ENCODE results near the gene CRCP. TPM values are rescaled to one million over a fixed set of nuclear protein-coding genes. Genes with fewer than 3 reads are reported as not detected.
"Not testable (repeated sequence)": the region's sequence is repeated elsewhere in the genome, so short reads cannot be mapped to it uniquely, and the experiment has no call there.

Gene CRCP
- total and polyA plus RNA-seq, 10 donors = 11.5 to 46.2 (median 41.7) TPM

DNA sequence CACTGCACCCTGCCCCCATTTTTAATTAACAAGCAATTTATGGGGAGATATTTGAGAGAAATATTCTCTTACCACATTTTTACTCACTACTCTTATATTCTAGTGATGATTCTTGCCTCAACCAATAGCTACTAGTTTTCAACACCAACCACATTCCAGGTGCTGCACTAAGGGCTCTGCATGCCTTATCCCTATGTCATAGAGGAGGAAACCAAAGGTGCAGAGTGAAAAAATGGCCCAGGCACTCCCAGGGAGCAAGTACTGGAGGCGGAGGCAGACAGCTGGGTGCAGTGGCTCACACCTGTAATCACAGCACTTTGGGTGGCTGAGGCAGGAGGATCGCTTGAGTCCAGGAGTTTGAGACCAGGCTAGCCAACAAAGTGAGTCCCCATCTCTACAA, 55.0 kb downstream of the CRCP start:
- Histone ChIP-seq H3K4me3 (no peak overlapping the region), H3K9me3 (no peaks in the 10 kb centered on the region), H3K4me1 (peaks cover 0 to 23% (median 3%) of the 10 kb centered on the region in 6 donors), H3K27me3 (replicated peaks in 1 of 7) (no peaks in the 10 kb centered on the region), H3K27ac (no peak overlapping the region), H3K36me3 (no peaks in the 10 kb centered on the region)
- DNase-seq = no peak
- intact Hi-C loops (cut with DNase I; ENCODE audit: low total_unique reads) = no loop called here
- TF ChIP-seq POLR2A (IDR thresholded peaks at IDR 0.05) (no peak), POLR2AphosphoS5 (IDR thresholded peaks at IDR 0.05) (no peak)
- TF ChIP-seq, protein P1, sequence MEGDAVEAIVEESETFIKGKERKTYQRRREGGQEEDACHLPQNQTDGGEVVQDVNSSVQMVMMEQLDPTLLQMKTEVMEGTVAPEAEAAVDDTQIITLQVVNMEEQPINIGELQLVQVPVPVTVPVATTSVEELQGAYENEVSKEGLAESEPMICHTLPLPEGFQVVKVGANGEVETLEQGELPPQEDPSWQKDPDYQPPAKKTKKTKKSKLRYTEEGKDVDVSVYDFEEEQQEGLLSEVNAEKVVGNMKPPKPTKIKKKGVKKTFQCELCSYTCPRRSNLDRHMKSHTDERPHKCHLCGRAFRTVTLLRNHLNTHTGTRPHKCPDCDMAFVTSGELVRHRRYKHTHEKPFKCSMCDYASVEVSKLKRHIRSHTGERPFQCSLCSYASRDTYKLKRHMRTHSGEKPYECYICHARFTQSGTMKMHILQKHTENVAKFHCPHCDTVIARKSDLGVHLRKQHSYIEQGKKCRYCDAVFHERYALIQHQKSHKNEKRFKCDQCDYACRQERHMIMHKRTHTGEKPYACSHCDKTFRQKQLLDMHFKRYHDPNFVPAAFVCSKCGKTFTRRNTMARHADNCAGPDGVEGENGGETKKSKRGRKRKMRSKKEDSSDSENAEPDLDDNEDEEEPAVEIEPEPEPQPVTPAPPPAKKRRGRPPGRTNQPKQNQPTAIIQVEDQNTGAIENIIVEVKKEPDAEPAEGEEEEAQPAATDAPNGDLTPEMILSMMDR (IDR thresholded peaks at IDR 0.05 in 8 of 11, conservative IDR thresholded peaks at IDR 0.05 in 3 of 11) = no peak
- WGBS, 5 donors = 91 to 100% (median 96%) methylated on average over 2 of the region's 2 CpGs

- intact Hi-C loops (cut with DNase I; ENCODE audit: low total_unique reads) = no loop called here
- WGBS, 5 donors = 53 to 64% (median 57%) methylated on average over 15 to 16 of the region's 16 CpGs
- no peaks in the 10 kb centered on the region for H3K27me3 ChIP-seq (replicated peaks in 1 of 7)
- H3K27ac ChIP-seq = peak overlapping the region in 5 of 8 donors; percentile 36 to 56 (median 48)
- no peaks in the 10 kb centered on the region for H3K36me3 ChIP-seq
- DNase-seq = peak; percentile 76
- H3K9me3 ChIP-seq = no peaks in the 10 kb centered on the region
- no peak overlapping the region for H3K4me3 ChIP-seq
- H3K4me1 ChIP-seq = peaks cover 0 to 23% (median 3%) of the 10 kb centered on the region in 6 donors
- TF ChIP-seq POLR2AphosphoS5 (IDR thresholded peaks at IDR 0.05) = peak; percentile 77 to 83 (median 81)
- no peak for TF ChIP-seq POLR2A (IDR thresholded peaks at IDR 0.05)
- TF ChIP-seq, protein P1 (IDR thresholded peaks at IDR 0.05 in 8 of 11, conservative IDR thresholded peaks at IDR 0.05 in 3 of 11) = no peak
Observed at GRCh38 chr7:66170309-66171231, 55.9 kb downstream of the CRCP start.

GRCh38 chr7:66172536-66173401, 58.1 kb downstream of the CRCP start:
- H3K4me3 ChIP-seq; H3K27ac ChIP-seq; intact Hi-C loops (cut with DNase I; ENCODE audit: low total_unique reads); H3K9me3 ChIP-seq; DNase-seq; H3K27me3 ChIP-seq (replicated peaks in 1 of 7); H3K36me3 ChIP-seq: not testable (repeated sequence)
- 75 to 86% (median 78%) methylated on average over 9 of the region's 9 CpGs for WGBS, 5 donors
- H3K4me1 ChIP-seq = peaks cover 0 to 19% (median 2%) of the 10 kb centered on the region in 6 donors

DNA sequence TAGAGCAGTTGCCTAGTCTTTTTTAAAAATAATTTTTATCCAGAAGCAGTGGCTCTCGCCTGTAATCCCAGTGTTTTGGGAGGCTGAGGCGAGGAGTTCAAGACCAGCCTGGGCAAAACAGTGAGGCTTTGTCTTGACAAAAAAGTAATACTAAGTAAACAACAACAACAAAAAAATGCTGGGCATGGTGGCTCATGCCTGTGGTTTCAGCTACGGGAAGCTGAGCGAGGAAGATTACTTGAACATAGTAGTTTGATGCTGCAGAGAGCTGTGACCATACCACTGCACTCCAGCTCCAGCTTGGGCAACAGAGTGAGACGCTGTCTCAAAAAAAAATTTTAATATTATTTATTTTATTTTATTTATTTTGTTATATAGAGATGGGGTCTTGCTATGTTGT, 59.2 kb downstream of the CRCP start:
- H3K4me3 ChIP-seq = no peak overlapping the region
- no peaks in the 10 kb centered on the region for H3K27me3 ChIP-seq (replicated peaks in 1 of 7)
- 93 to 97% (median 95%) methylated on average over 5 of the region's 5 CpGs for WGBS, 5 donors
- H3K36me3 ChIP-seq = no peaks in the 10 kb centered on the region
- TF ChIP-seq POLR2A (IDR thresholded peaks at IDR 0.05) (no peak), POLR2AphosphoS5 (IDR thresholded peaks at IDR 0.05) (no peak)
- TF ChIP-seq, protein P1 (IDR thresholded peaks at IDR 0.05 in 8 of 11, conservative IDR thresholded peaks at IDR 0.05 in 3 of 11) = no peak
- DNase-seq = no peak
- peaks cover 0 to 7% (median 0%) of the 10 kb centered on the region in 8 donors for H3K9me3 ChIP-seq
- peaks cover 0 to 14% (median 0%) of the 10 kb centered on the region in 6 donors for H3K4me1 ChIP-seq
- H3K27ac ChIP-seq = no peak overlapping the region
- intact Hi-C loops (cut with DNase I; ENCODE audit: low total_unique reads) = no loop called here

- H3K4me3 ChIP-seq; intact Hi-C loops (cut with DNase I; ENCODE audit: low total_unique reads); DNase-seq; H3K36me3 ChIP-seq; H3K27ac ChIP-seq; H3K27me3 ChIP-seq (replicated peaks in 1 of 7); H3K9me3 ChIP-seq: not testable (repeated sequence)
- H3K4me1 ChIP-seq = peaks cover 0 to 14% (median 0%) of the 10 kb centered on the region in 6 donors
- 89 to 97% (median 91%) methylated on average over 8 of the region's 8 CpGs for WGBS, 5 donors
Observed at GRCh38 chr7:66175006-66175405, 60.4 kb downstream of the CRCP start.

Measured in spleen (tissue), 11 donors.